Uterus (tissue), 4 donors: Measurements from ENCODE around the gene ISLR. TPM values are rescaled to one million over a fixed set of nuclear protein-coding genes. Genes with fewer than 3 reads are reported as not detected.
A peak's percentile ranks its signal among the peaks of the same experiment; 100 is the strongest.

Experiments used
- DNase-seq, 2 donors: peaks; one replicate each; pipeline ENCODE4 v3.0.0-alpha.2; 2019 to 2020
- H3K27ac ChIP-seq, 2 donors: fragments of 200-600 bp; sonication (generic); 1 replicate in 1 of 2; 2 replicates in 1 of 2; pipeline ENCODE4 v1.5.1; 2016 to 2018
- H3K27me3 ChIP-seq, 2 donors: fragments of 200-600 bp; sonication (generic); one replicate each; pipeline ENCODE4 v1.5.1; 2018 to 2019; ENCODE audit warnings: control low read depth in 1 of 2
- H3K36me3 ChIP-seq, 2 donors: fragments of 200-600 bp; sonication (generic); one replicate each; pipeline ENCODE4 v1.5.1; 2019; ENCODE audit warnings: control low read depth in 1 of 2
- H3K4me1 ChIP-seq, 2 donors: fragments of 200-600 bp; sonication (generic); one replicate each; pipeline ENCODE4 v1.5.1; 2018 to 2019; ENCODE audit warnings: control low read depth in 1 of 2
- H3K4me3 ChIP-seq, 2 donors: fragments of 200-600 bp; sonication (generic); 1 replicate in 1 of 2; 2 replicates in 1 of 2; pipeline ENCODE4 v1.5.1; 2018 to 2019; ENCODE audit warnings: mild to moderate bottlenecking in 1 of 2
- H3K9me3 ChIP-seq, 2 donors: fragments of 200-600 bp; sonication (generic); one replicate each; pipeline ENCODE4 v1.5.1; 2019; ENCODE audit warnings: control low read depth in 1 of 2
- POLR2A ChIP-seq, 2 donors: fragments of 450-650 bp; IDR thresholded peaks; one replicate each; pipeline ENCODE4 v1.6.1; 2016; ENCODE audit warnings: antibody characterized with exemption in 2 of 2, mild to moderate bottlenecking in 1 of 2, moderate library complexity in 1 of 2
- intact Hi-C: fragments of 100-400 bp; cut with DNase I; formaldehyde crosslinking; loops from one replicate; pipeline ENCODE4 v1.15.1; 2023; ENCODE audit warnings: low total_unique reads
- total RNA-seq, 4 donors: library from RNA; depleted of rRNA in 3 of 4; stranded (reverse); fragments of >200 nt in 3 of 4; gene quantifications; one replicate each; pipeline versions ENCODE4 v1.1.0 to v1.2.4, GENCODE V29; 2014 to 2023
- TF ChIP-seq, protein P1 (sequence below), 4 experiments: fragments of 200-600 bp in 2 of 4; fragments of 450-650 bp in 2 of 4; sonication (generic) in 2 of 4; IDR thresholded peaks; one replicate each; pipeline ENCODE4 v1.5.1; 2016 to 2019; ENCODE audit warnings: antibody characterized with exemption in 4 of 4, mild to moderate bottlenecking in 2 of 4, moderate library complexity in 1 of 4
- donor health status: DM: yes; HTN: yes; CAD: no.

The ISLR gene
- total RNA-seq, 4 donors from 2014 or later, result 170 to 215 (median 201) TPM

DNA sequence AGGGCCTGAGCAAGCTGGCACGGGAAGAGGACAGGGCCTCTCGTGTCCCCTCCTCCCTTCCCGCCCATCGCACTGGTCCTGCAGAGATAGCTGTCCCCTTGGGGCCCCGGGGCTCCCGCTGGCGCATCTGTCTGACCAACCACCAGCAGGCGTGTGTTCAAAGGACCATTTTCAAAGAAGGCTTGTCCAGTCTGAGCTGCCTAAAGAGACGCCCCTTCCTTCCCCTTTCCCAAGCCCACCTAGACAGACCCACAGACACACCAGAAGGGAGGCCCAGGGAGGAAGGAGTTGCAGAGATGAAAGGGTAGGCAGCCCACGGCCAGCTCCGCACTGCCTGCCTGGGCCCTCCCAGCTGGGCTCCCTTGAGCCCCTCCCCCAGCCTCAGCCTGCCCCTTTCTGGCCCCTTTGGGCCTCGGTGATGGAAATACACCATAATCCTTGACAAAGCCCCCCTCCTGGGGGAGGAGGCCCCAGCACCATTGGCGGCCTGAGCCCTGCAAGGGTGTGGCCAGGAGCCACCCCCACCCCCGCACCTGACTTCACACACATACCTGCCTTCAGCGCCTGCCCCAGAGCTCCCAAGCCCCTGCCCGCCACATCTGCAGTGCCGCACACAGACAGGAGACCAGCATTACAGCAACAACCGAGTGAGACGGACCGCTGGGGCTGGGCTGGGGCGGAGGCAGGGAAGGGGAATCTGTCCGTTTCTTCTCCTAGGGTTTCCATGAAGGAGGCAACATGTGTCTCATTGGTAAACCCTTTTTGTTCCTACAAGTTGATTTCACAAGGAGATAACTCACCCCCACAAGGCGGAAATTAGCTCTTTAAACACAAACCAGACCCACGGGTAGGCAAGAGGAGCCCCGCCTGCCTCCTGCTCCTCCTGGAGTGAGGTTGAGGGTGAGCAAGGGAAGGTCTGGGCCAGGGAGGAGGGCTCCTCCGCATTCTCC, 29.2 kb downstream of the ISLR start, which contains the start of gene STRA6:
TSS of gene STRA6 (minus strand) at position 336 of the 950 bp plus-strand sequence. CDS start 520 bp downstream, outside the sequence.
- Histone ChIP-seq H3K9me3 (no peaks in the 10 kb centered on the region), H3K4me1 (peaks cover 0 to 6% of the 10 kb centered on the region in 2 donors), H3K36me3 (no peaks in the 10 kb centered on the region), H3K27ac (peak within 1 kb of the TSS; percentile 14 to 35), H3K27me3 (no peaks in the 10 kb centered on the region), H3K4me3 (no peak within 1 kb of the TSS)
- no peak for DNase-seq
- intact Hi-C loops, result no loop called here
- no peak for TF ChIP-seq POLR2A (IDR thresholded peaks at IDR 0.05)
- TF ChIP-seq, protein P1, sequence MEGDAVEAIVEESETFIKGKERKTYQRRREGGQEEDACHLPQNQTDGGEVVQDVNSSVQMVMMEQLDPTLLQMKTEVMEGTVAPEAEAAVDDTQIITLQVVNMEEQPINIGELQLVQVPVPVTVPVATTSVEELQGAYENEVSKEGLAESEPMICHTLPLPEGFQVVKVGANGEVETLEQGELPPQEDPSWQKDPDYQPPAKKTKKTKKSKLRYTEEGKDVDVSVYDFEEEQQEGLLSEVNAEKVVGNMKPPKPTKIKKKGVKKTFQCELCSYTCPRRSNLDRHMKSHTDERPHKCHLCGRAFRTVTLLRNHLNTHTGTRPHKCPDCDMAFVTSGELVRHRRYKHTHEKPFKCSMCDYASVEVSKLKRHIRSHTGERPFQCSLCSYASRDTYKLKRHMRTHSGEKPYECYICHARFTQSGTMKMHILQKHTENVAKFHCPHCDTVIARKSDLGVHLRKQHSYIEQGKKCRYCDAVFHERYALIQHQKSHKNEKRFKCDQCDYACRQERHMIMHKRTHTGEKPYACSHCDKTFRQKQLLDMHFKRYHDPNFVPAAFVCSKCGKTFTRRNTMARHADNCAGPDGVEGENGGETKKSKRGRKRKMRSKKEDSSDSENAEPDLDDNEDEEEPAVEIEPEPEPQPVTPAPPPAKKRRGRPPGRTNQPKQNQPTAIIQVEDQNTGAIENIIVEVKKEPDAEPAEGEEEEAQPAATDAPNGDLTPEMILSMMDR (IDR thresholded peaks at IDR 0.05), result no peak

DNA sequence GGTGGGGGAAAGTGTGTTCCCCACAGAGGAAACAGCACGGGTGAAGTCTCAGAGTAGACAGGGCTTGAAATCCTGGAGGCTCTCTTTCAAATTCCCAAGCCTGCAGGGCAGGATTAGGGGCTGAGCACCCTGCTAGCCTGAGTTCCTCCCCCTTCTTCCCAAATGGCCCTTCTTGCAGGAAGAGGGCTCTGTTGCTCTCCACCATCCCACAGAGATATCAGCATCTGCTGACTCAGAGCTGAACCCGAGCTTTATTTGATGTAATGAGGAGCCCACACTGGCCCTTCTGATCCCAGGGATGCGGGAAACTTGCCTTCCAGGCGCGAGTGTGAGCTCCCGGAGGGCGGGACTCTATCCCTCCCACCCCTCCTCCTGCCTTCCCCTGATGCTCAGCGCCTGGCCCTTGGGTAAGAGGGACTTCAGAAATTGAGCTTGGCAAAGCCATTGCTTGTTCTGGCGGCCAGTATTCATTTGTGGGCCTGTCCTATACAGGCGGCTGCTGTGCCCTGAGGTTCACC, 30.5 kb downstream of the ISLR start:
- H3K36me3 ChIP-seq, result no peaks in the 10 kb centered on the region
- no peak overlapping the region for H3K4me3 ChIP-seq
- intact Hi-C loops, result no loop called here
- H3K27me3 ChIP-seq, result no peaks in the 10 kb centered on the region
- H3K9me3 ChIP-seq, result no peaks in the 10 kb centered on the region
- peak overlapping the region in 1 of 2 donors; percentile 18 for H3K27ac ChIP-seq
- DNase-seq, result peak in 1 of 2 donors; percentile 75
- H3K4me1 ChIP-seq, result peaks cover 0 to 6% of the 10 kb centered on the region in 2 donors
- TF ChIP-seq POLR2A (IDR thresholded peaks at IDR 0.05), result no peak
- TF ChIP-seq, protein P1 (IDR thresholded peaks at IDR 0.05), result no peak

DNA sequence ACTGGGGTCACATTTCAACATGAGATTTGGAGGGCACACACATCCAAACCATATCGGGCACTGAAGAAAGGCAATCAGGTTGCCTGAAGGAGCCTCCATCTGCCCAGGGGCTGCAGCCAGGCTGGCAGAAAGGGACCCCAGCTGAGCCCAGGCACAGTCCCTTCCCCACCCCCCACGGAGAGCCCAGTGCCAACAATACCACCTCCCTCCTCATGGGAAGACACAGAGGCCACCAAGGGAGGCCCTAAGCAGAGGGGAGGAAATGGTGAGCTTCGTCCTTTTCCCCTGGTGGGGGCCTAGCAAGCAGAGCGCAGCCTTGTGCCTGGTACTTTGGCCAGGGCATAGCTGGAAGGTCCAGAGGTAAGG, 32.1 kb downstream of the ISLR start:
- peaks cover 0 to 6% of the 10 kb centered on the region in 2 donors for H3K4me1 ChIP-seq
- no peaks in the 10 kb centered on the region for H3K9me3 ChIP-seq
- intact Hi-C loops, result no loop called here
- DNase-seq, result no peak
- no peaks in the 10 kb centered on the region for H3K27me3 ChIP-seq
- H3K27ac ChIP-seq, result no peak overlapping the region
- no peak overlapping the region for H3K4me3 ChIP-seq
- TF ChIP-seq POLR2A (IDR thresholded peaks at IDR 0.05), result no peak
- TF ChIP-seq, protein P1 (IDR thresholded peaks at IDR 0.05), result no peak
- H3K36me3 ChIP-seq, result no peaks in the 10 kb centered on the region

DNA sequence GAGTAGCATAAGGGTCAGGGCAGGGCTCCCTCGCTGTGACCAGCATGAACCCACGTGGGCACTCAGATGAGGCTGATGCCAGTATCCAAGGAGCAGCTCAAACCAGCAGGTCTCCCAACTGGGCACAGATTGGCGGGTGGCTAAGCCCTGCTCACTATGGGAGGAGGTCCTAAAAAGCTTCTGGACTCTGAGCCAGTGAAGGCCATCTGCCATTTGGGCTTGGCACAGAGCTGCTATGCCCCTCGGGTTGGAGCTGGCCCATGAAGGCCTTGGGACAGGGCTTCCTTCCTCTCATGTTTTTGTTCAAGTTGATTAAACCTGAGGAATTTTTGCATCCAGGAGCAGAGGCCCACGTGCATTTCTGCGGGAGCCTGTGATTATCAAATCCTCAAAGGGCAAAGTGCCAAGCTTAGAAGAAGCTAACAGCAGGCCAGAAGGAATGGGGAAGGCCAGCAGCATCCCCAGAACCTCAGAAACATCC, 33.3 kb downstream of the ISLR start:
- Histone ChIP-seq H3K4me3 (no peak overlapping the region), H3K27ac (peak overlapping the region in 1 of 2 donors; percentile 20), H3K4me1 (no peaks in the 10 kb centered on the region), H3K27me3 (no peaks in the 10 kb centered on the region), H3K9me3 (no peaks in the 10 kb centered on the region), H3K36me3 (no peaks in the 10 kb centered on the region)
- TF ChIP-seq, protein P1 (IDR thresholded peaks at IDR 0.05), result no peak
- TF ChIP-seq POLR2A (IDR thresholded peaks at IDR 0.05), result no peak
- no peak for DNase-seq
- intact Hi-C loops, result no loop called here
